GM23338 (cell line): Measurements from ENCODE around the gene IGF1R. TPM values are rescaled to one million over a fixed set of nuclear protein-coding genes. Genes with fewer than 3 reads are reported as not detected.

Experiments
- ATAC-seq: fragments of 200-7000 bp; cut with Tn5 transposase; 3 replicates; pipeline ENCODE4 v1.9.1; 2020
- DNase-seq: peaks from one replicate; pipeline ENCODE4 v3.0.0-alpha.2; 2015; ENCODE audit warnings: low spot score
- H2AFZ ChIP-seq: fragments of 200-600 bp; sonication (generic); 2 replicates; pipeline ENCODE4 v1.8.0; 2016; ENCODE audit warnings: antibody characterized with exemption, mild to moderate bottlenecking, moderate library complexity
- H3F3A ChIP-seq: fragments of 200-600 bp; sonication (generic); replicated peaks from 2 replicates; pipeline ENCODE4 v1.8.0; 2017; ENCODE audit warnings: antibody characterized with exemption, mixed run types, low read depth
- H3K27ac ChIP-seq: fragments of 200-600 bp; sonication (generic); 2 replicates; pipeline ENCODE4 v1.6.1; 2016; ENCODE audit warnings: low read depth
- H3K27me3 ChIP-seq: fragments of 200-600 bp; sonication (generic); 2 replicates; pipeline ENCODE4 v1.8.0; 2016; ENCODE audit warnings: mild to moderate bottlenecking, mixed run types, moderate library complexity; ENCODE audit not compliant: insufficient read depth
- H3K36me3 ChIP-seq: fragments of 200-600 bp; sonication (generic); 2 replicates; pipeline ENCODE4 v1.8.0; 2016; ENCODE audit warnings: mild to moderate bottlenecking; ENCODE audit not compliant: insufficient read depth
- H3K4me1 ChIP-seq: fragments of 200-600 bp; sonication (generic); 2 replicates; pipeline ENCODE4 v1.8.0; 2016; ENCODE audit warnings: mild to moderate bottlenecking, moderate library complexity; ENCODE audit not compliant: insufficient read depth
- H3K4me2 ChIP-seq: fragments of 200-600 bp; sonication (generic); 2 replicates; pipeline ENCODE4 v1.7.1; 2017; ENCODE audit warnings: mixed run types
- H3K4me3 ChIP-seq: fragments of 200-600 bp; sonication (generic); 2 replicates; pipeline ENCODE4 v1.6.1; 2016; ENCODE audit warnings: mixed run types
- H3K79me2 ChIP-seq: fragments of 200-600 bp; sonication (generic); replicated peaks from 2 replicates; pipeline ENCODE4 v1.8.0; 2017; ENCODE audit warnings: mild to moderate bottlenecking; ENCODE audit not compliant: insufficient read depth
- H3K9me2 ChIP-seq: fragments of 200-600 bp; sonication (generic); 2 replicates; pipeline ENCODE4 v1.8.0; 2017; ENCODE audit not compliant: insufficient read depth
- H4K20me1 ChIP-seq: fragments of 200-600 bp; sonication (generic); replicated peaks from 2 replicates; pipeline ENCODE4 v1.8.0; 2017; ENCODE audit warnings: mild to moderate bottlenecking; ENCODE audit not compliant: insufficient read depth
- H3K27ac Mint-ChIP-seq: 2 replicates; pipeline ENCODE4 v1.8.0; 2020; ENCODE audit warnings: inconsistent platforms, mild to moderate bottlenecking, moderate library complexity, mixed read lengths
- H3K27me3 Mint-ChIP-seq: 3 replicates; pipeline ENCODE4 v1.8.0; 2022; ENCODE audit warnings: low read depth, mild to moderate bottlenecking, moderate library complexity, mixed read lengths, inconsistent platforms; ENCODE audit not compliant: insufficient read depth, poor library complexity
- H3K36me3 Mint-ChIP-seq: 3 replicates; pipeline ENCODE4 v1.8.0; 2021; ENCODE audit warnings: low read depth, mild to moderate bottlenecking, inconsistent platforms, moderate library complexity, mixed read lengths
- H3K4me1 Mint-ChIP-seq: 3 replicates; pipeline ENCODE4 v1.8.0; 2020; ENCODE audit warnings: mild to moderate bottlenecking, inconsistent platforms, mixed read lengths
- H3K4me3 Mint-ChIP-seq: 3 replicates; pipeline ENCODE4 v1.8.0; 2021; ENCODE audit warnings: moderate library complexity, mild to moderate bottlenecking, inconsistent platforms, mixed read lengths
- H3K9me3 Mint-ChIP-seq: 3 replicates; pipeline ENCODE4 v1.8.0; 2020; ENCODE audit warnings: moderate library complexity, mild to moderate bottlenecking, inconsistent platforms, mixed read lengths
- CREB1 ChIP-seq: fragments of 250-450 bp; sonication (Bioruptor Pico); IDR thresholded peaks from 2 replicates; pipeline ENCODE4 v1.5.0; 2020; ENCODE audit warnings: low read depth, mild to moderate bottlenecking, moderate library complexity
- EZH2 ChIP-seq: fragments of 200-600 bp; sonication (generic); IDR thresholded peaks from one replicate; pipeline ENCODE4 v1.8.0; 2017; ENCODE audit warnings: antibody characterized with exemption, mild to moderate bottlenecking, low read depth; ENCODE audit not compliant: unreplicated experiment
- EZH2phosphoT487 ChIP-seq: fragments of 200-600 bp; sonication (generic); IDR thresholded peaks from one replicate; pipeline ENCODE4 v1.8.1; 2018; ENCODE audit warnings: antibody characterized with exemption; ENCODE audit not compliant: unreplicated experiment
- JUNB ChIP-seq: IDR thresholded peaks from one replicate; pipeline ENCODE4 v1.6.1; 2016; ENCODE audit warnings: antibody characterized with exemption; ENCODE audit not compliant: unreplicated experiment
- NANOG ChIP-seq: IDR thresholded peaks from 2 replicates; pipeline ENCODE4 v1.6.1; 2016; ENCODE audit warnings: antibody characterized with exemption, borderline replicate concordance
- POLR2AphosphoS5 ChIP-seq: IDR thresholded peaks from 2 replicates; pipeline ENCODE4 v1.6.1; 2016; ENCODE audit warnings: antibody characterized with exemption, low read depth
- REST ChIP-seq: IDR thresholded peaks from one replicate; pipeline ENCODE4 v1.6.1; 2018; ENCODE audit warnings: antibody characterized with exemption; ENCODE audit not compliant: unreplicated experiment
- STAT1 ChIP-seq: IDR thresholded peaks from one replicate; pipeline ENCODE4 v1.6.1; 2016; ENCODE audit warnings: antibody characterized with exemption; ENCODE audit not compliant: unreplicated experiment
- ZNF114 ChIP-seq: fragments of 250-450 bp; sonication (Bioruptor Pico); IDR thresholded peaks from 2 replicates; pipeline ENCODE4 v1.5.0; 2020; ENCODE audit warnings: mild to moderate bottlenecking, moderate library complexity
- ZNF331 ChIP-seq: fragments of 250-450 bp; sonication (Bioruptor Pico); IDR thresholded peaks from 2 replicates; pipeline ENCODE4 v1.5.0; 2020; ENCODE audit warnings: low read depth, mild to moderate bottlenecking, moderate library complexity
- polyA plus RNA-seq: library from polyadenylated mRNA; unstranded; fragments of >200 nt; fragmentation: Nextera tagmentation; extraction: Ambion mirVana; gene quantifications from 2 replicates; pipeline ENCODE4 v1.2.1, GENCODE V29; 2016
- total RNA-seq: library from RNA; depleted of rRNA; stranded (reverse); fragments of >200 nt; shearing (Covaris generic); gene quantifications from 2 replicates; pipeline ENCODE4 v1.2.3, GENCODE V29; 2014
- TF ChIP-seq, protein P1 (sequence below): IDR thresholded peaks from 2 replicates; pipeline ENCODE4 v1.6.1; 2016; ENCODE audit warnings: antibody characterized with exemption

Gene IGF1R
- total and polyA plus RNA-seq, 2 experiments from 2014 or later = 20.4 to 92.2 TPM

- TF ChIP-seq ZNF331 (CRISPR knock-in tag) (no peak), REST (no peak), ZNF114 (CRISPR knock-in tag) (no peak), JUNB (no peak), POLR2AphosphoS5 (no peak), EZH2 (no peak), STAT1 (no peak), EZH2phosphoT487 (no peak)
Observed at GRCh38 chr15:98935736-98936135, 287.4 kb downstream of the IGF1R start (continued).

DNA sequence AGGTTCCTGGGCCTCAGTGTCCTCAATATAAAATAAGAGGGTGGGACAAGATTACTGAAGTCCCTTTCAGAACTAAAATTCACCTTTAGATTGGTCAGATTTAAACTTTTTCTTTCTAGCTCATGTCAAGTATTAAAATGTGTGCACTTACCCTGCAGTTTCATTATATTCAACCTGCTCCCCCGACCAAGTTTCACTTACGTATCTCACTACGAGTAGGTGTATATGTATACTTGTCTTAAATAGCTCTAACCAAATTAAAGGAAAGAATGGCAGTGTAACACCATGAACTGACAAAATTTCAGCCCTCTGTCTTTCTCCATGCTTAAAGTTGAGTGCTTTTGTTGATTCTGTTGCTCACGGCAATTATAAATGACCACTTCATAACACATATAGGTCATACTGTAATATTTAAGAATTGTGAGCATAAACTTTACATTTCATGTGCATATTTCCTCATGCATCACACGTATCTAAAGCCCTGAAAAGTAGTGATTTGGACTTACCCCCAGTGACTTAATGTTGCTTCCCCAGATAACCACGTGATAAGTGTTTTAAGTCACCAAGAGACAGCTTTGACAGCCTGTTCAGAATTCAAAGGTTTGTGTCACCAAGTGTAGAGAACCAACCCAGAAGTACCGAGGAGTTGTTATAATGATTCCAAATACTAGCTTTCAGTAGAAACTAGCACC, 289.2 kb downstream of the IGF1R start:
- H3K9me2 ChIP-seq = no peaks in the 10 kb centered on the region
- H3K4me1 ChIP-seq = no peaks in the 10 kb centered on the region
- H3K4me3 ChIP-seq = no peak overlapping the region
- H3K4me2 ChIP-seq = no peak overlapping the region
- no peak overlapping the region for H3K27ac Mint-ChIP-seq
- no peak overlapping the region for H3K27ac ChIP-seq
- H3K4me3 Mint-ChIP-seq = no peak overlapping the region
- no peaks in the 10 kb centered on the region for H3K79me2 ChIP-seq
- H3K36me3 Mint-ChIP-seq = peaks cover 67% of the 10 kb centered on the region
- no peak overlapping the region for H2AFZ ChIP-seq
- ATAC-seq (no peak), DNase-seq (no peak)
- H3K27me3 Mint-ChIP-seq = no peaks in the 10 kb centered on the region
- H3K9me3 Mint-ChIP-seq = no peaks in the 10 kb centered on the region
- no peaks in the 10 kb centered on the region for H3F3A ChIP-seq
- peaks cover 4% of the 10 kb centered on the region; the same call in 1 of the 2 replicates for H4K20me1 ChIP-seq
- no peaks in the 10 kb centered on the region for H3K27me3 ChIP-seq
- peaks cover 47% of the 10 kb centered on the region for H3K36me3 ChIP-seq
- no peaks in the 10 kb centered on the region for H3K4me1 Mint-ChIP-seq
- TF ChIP-seq ZNF331 (CRISPR knock-in tag) (no peak), CREB1 (CRISPR knock-in tag) (no peak), POLR2AphosphoS5 (no peak), NANOG (no peak), REST (no peak), STAT1 (no peak), EZH2 (no peak), EZH2phosphoT487 (no peak)
- TF ChIP-seq, protein P1, sequence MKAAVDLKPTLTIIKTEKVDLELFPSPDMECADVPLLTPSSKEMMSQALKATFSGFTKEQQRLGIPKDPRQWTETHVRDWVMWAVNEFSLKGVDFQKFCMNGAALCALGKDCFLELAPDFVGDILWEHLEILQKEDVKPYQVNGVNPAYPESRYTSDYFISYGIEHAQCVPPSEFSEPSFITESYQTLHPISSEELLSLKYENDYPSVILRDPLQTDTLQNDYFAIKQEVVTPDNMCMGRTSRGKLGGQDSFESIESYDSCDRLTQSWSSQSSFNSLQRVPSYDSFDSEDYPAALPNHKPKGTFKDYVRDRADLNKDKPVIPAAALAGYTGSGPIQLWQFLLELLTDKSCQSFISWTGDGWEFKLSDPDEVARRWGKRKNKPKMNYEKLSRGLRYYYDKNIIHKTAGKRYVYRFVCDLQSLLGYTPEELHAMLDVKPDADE = no peak
